Stimulated activated CD4-positive, alpha-beta T cell treated with anti-CD3 and anti-CD28 coated beads, Interleukin-15, amount 100 ng/mL, for 24 hours (primary cell): ENCODE results near the gene PLPP4.
A peak's percentile ranks its signal among the peaks of the same experiment; 100 is the strongest.

Experiments used
- DNase-seq: peaks from one replicate; pipeline ENCODE4 v3.0.0-alpha.2; 2020

Gene PLPP4

GRCh38 chr10:120613180-120613579, 156.2 kb downstream of the PLPP4 start:
- DNase-seq, result no peak

- no peak for DNase-seq
These were observed 157.7 kb downstream of the PLPP4 start for GRCh38 chr10:120614680-120615079.

- no peak for DNase-seq
These were observed 159.4 kb downstream of the PLPP4 start for GRCh38 chr10:120616311-120616911.

- no peak for DNase-seq
These were observed 171.2 kb downstream of the PLPP4 start for GRCh38 chr10:120628197-120628596.

GRCh38 chr10:120630266-120630665, 173.2 kb downstream of the PLPP4 start:
- DNase-seq, result no peak

- DNase-seq, result no peak
These were observed 175.0 kb downstream of the PLPP4 start for GRCh38 chr10:120632047-120632446.

GRCh38 chr10:120632942-120633341, 175.9 kb downstream of the PLPP4 start:
- no peak for DNase-seq

GRCh38 chr10:120634659-120635058, 177.6 kb downstream of the PLPP4 start:
- peak; percentile 2 for DNase-seq
